GM12878 (cell line): ENCODE measurements around the gene CTNNA3. TPM values are rescaled to one million over a fixed set of nuclear protein-coding genes. Genes with fewer than 3 reads are reported as not detected.

Experiments used
- ATAC-seq: fragments of 200-7000 bp; cut with Tn5 transposase; 3 replicates; pipeline ENCODE4 v1.9.1; 2020; ENCODE audit warnings: mild to moderate bottlenecking, moderate library complexity
- BruUV-seq: library from RNA; stranded (reverse); fragments of 400-500 nt; replicated peaks from 2 replicates; lab custom pipeline; 2021; lab: Mats Ljungman, UMichigan
- CTCF ChIA-PET: fragments of 300-600 bp; sonication (Branson Sonifier 250); formaldehyde crosslinking; extraction: SDS; loops from one replicate; lab custom pipeline; 2021; ENCODE audit warnings: inconsistent platforms; lab: Yijun Ruan, JAX
- POLR2A ChIA-PET: fragments of 350-600 bp; formaldehyde crosslinking; extraction: SDS; loops from one replicate; lab custom pipeline; 2021; ENCODE audit warnings: inconsistent platforms; lab: Charles Lee
- RAD21 ChIA-PET: fragments of 300-600 bp; sonication (Branson Sonifier 250); formaldehyde crosslinking; loops from one replicate; lab custom pipeline; 2023; ENCODE audit warnings: antibody characterized with exemption; ENCODE audit not compliant: unreplicated experiment; lab: Charles Lee
- SMC1A ChIA-PET: fragments of 300-600 bp; sonication (Branson Sonifier 250); formaldehyde crosslinking; loops from one replicate; lab custom pipeline; 2023; ENCODE audit not compliant: unreplicated experiment, uncharacterized antibody; lab: Charles Lee
- DNase-seq: peaks from one replicate; pipeline ENCODE4 v3.0.0-alpha.2; 2011; ENCODE audit warnings: low read depth, low spot score
- FAIRE-seq: peaks from 3 replicates; lab custom pipeline; 2011; peaks lifted over from hg19 to GRCh38; lab: Jason Lieb, UNC
- H2AFZ ChIP-seq: 2 replicates; pipeline ENCODE4 v1.6.0; 2011; ENCODE audit warnings: low read depth, low read length, control low read depth; ENCODE audit not compliant: control insufficient read depth
- H3K27ac ChIP-seq: 2 replicates; pipeline ENCODE4 v1.5.1; 2011; ENCODE audit warnings: control low read depth; ENCODE audit not compliant: control insufficient read depth, insufficient read depth
- H3K27me3 ChIP-seq, 2 experiments: replicated peaks in 1 of 2; 2 replicates each; pipeline versions ENCODE4 v1.6.0 to v1.6.1; 2011; ENCODE audit warnings: low read length in 1 of 2; ENCODE audit not compliant: control insufficient read depth in 2 of 2, insufficient read depth in 2 of 2
- H3K36me3 ChIP-seq, 2 experiments: 2 replicates each; pipeline ENCODE4 v1.5.1; 2011; ENCODE audit warnings: low read length in 1 of 2; ENCODE audit not compliant: control insufficient read depth in 2 of 2, insufficient read depth in 2 of 2
- H3K4me1 ChIP-seq: 2 replicates; pipeline ENCODE4 v1.6.1; 2011; ENCODE audit warnings: mild to moderate bottlenecking, low read length, moderate library complexity, mixed read lengths; ENCODE audit not compliant: control insufficient read depth, insufficient read depth
- H3K4me2 ChIP-seq: 2 replicates; pipeline ENCODE4 v1.6.0; 2011; ENCODE audit warnings: control low read depth; ENCODE audit not compliant: control insufficient read depth, insufficient read depth
- H3K4me3 ChIP-seq: fragments of 200-600 bp; sonication (generic); 2 replicates; pipeline ENCODE4 v1.5.1; 2016
- H3K79me2 ChIP-seq: 2 replicates; pipeline ENCODE4 v1.6.0; 2011; ENCODE audit warnings: low read length; ENCODE audit not compliant: control insufficient read depth, insufficient read depth
- H3K9ac ChIP-seq: 2 replicates; pipeline ENCODE4 v1.8.0; 2011; ENCODE audit warnings: low read length, control low read depth, mixed read lengths; ENCODE audit not compliant: control insufficient read depth, insufficient read depth
- H3K9me3 ChIP-seq: replicated peaks from 3 replicates; pipeline ENCODE4 v1.5.1; 2011; ENCODE audit warnings: mild to moderate bottlenecking, low read length; ENCODE audit not compliant: control insufficient read depth, insufficient read depth
- H4K20me1 ChIP-seq: 2 replicates; pipeline ENCODE4 v1.6.0; 2011; ENCODE audit not compliant: control insufficient read depth, insufficient read depth
- CTCF ChIP-seq, 3 experiments: IDR thresholded peaks in 2 of 3; conservative IDR thresholded peaks in 1 of 3; 2 replicates each; pipeline ENCODE4 v1.5.1; 2011; ENCODE audit warnings: low read depth in 3 of 3, low read length in 3 of 3, mild to moderate bottlenecking in 3 of 3, control low read depth in 2 of 3, moderate library complexity in 2 of 3, inconsistent platforms in 1 of 3, mixed read lengths in 1 of 3; ENCODE audit not compliant: control insufficient read depth in 2 of 3, insufficient read depth in 1 of 3; ENCODE audit errors: extremely low read depth in 1 of 3
- PKNOX1 ChIP-seq: fragments of 450-650 bp; IDR thresholded peaks from 2 replicates; pipeline ENCODE4 v1.6.1; 2016; ENCODE audit warnings: mild to moderate bottlenecking
- RAD21 ChIP-seq: IDR thresholded peaks from 2 replicates; pipeline ENCODE4 v1.6.1; 2011; ENCODE audit warnings: mild to moderate bottlenecking, low read depth, low read length, moderate library complexity; ENCODE audit not compliant: insufficient read depth
- ZZZ3 ChIP-seq: IDR thresholded peaks from 2 replicates; pipeline ENCODE4 v1.6.1; 2011; ENCODE audit warnings: low read depth; ENCODE audit not compliant: control insufficient read depth, insufficient read length
- WGBS: methylation state at CpG from one replicate; pipeline ENCODE4 v1.1.6; 2016; ENCODE audit warnings: low lambda C conversion rate; ENCODE audit not compliant: insufficient replicate concordance, insufficient coverage; ENCODE audit errors: missing lambda C conversion rate; 5-methylcytosine and 5-hydroxymethylcytosine counted together
- in situ Hi-C: fragments of 300-500 bp; cut with MboI; formaldehyde crosslinking; loops from 9 replicates; pipeline ENCODE4 v1.14.3; 2018; ENCODE audit warnings: mixed read lengths
- intact Hi-C: fragments of 100-400 bp; cut with micrococcal nuclease; formaldehyde crosslinking; loops from one replicate; pipeline ENCODE4 v1.14.2; 2022; ENCODE audit not compliant: unreplicated experiment
- polyA plus RNA-seq, 11 experiments: library from polyadenylated mRNA; depleted of rRNA in 4 of 11; unstranded in 6 of 11; stranded (reverse) in 5 of 11; fragments of >200 nt; fragmentation: Nextera tagmentation in 4 of 11; fragmentation: Illumina TruSeq in 1 of 11; extraction: Ambion mirVana in 4 of 11; extraction: Trizol in 1 of 11; gene quantifications; 1 replicate in 1 of 11; 2 replicates in 10 of 11; pipeline versions ENCODE4 v1.2.1 to v1.2.3, GENCODE V29; 2011 to 2016; ENCODE audit warnings: inconsistent platforms in 2 of 11, missing spikeins in 2 of 11, low read depth in 1 of 11
- total RNA-seq, 4 experiments: library from RNA; depleted of rRNA in 3 of 4; stranded (reverse); fragments of >200 nt in 3 of 4; fragmentation: Illumina TruSeq in 1 of 4; extraction: Trizol in 1 of 4; gene quantifications; 2 replicates each; pipeline versions ENCODE4 v1.2.1 to v1.2.3, GENCODE V29; 2013 to 2021
- TF ChIP-seq, protein P1 (sequence below): fragments of 450-650 bp; IDR thresholded peaks from 2 replicates; pipeline ENCODE4 v1.6.1; 2017; ENCODE audit warnings: mild to moderate bottlenecking, moderate library complexity
- TF ChIP-seq, protein P2 (sequence below): IDR thresholded peaks from 2 replicates; pipeline ENCODE4 v1.6.1; 2011; ENCODE audit warnings: mild to moderate bottlenecking, low read depth, low read length, moderate library complexity; ENCODE audit not compliant: insufficient replicate concordance

CTNNA3 gene
- total and polyA plus RNA-seq, 10 of the 15 experiments (the other 5 are each of a cell fraction or from before 2014, with no cell fraction given): under 0.01 to 4.5 (median 0.22) TPM; not detected in 2

- Histone ChIP-seq H3K79me2 (no peaks in the 10 kb centered on the region), H4K20me1 (no peaks in the 10 kb centered on the region), H3K36me3 (no peaks in the 10 kb centered on the region), H3K4me2 (no peak overlapping the region), H3K9me3 (no peaks in the 10 kb centered on the region), H3K4me3 (no peak overlapping the region), H3K4me1 (no peaks in the 10 kb centered on the region), H2AFZ (no peak overlapping the region), H3K27me3 (no peaks in the 10 kb centered on the region), H3K27ac (no peak overlapping the region), H3K9ac (no peak overlapping the region)
- 2% methylated on average over 4 of the region's 4 CpGs for WGBS
- no peak for DNase-seq
- ATAC-seq: peak; percentile 96
- no peak for FAIRE-seq
- ChIA-PET SMC1A (no interaction called here), CTCF (interaction anchor here (1.2 to 1.8 kb wide), 3 partner anchors 41 to 440 kb away, joined by 5 to 6 read pairs (median 5); no protein-coding TSS in a partner anchor), POLR2A (no interaction called here), RAD21 (no interaction called here)
- in situ Hi-C loops: no loop called here
- TF ChIP-seq, protein P1, sequence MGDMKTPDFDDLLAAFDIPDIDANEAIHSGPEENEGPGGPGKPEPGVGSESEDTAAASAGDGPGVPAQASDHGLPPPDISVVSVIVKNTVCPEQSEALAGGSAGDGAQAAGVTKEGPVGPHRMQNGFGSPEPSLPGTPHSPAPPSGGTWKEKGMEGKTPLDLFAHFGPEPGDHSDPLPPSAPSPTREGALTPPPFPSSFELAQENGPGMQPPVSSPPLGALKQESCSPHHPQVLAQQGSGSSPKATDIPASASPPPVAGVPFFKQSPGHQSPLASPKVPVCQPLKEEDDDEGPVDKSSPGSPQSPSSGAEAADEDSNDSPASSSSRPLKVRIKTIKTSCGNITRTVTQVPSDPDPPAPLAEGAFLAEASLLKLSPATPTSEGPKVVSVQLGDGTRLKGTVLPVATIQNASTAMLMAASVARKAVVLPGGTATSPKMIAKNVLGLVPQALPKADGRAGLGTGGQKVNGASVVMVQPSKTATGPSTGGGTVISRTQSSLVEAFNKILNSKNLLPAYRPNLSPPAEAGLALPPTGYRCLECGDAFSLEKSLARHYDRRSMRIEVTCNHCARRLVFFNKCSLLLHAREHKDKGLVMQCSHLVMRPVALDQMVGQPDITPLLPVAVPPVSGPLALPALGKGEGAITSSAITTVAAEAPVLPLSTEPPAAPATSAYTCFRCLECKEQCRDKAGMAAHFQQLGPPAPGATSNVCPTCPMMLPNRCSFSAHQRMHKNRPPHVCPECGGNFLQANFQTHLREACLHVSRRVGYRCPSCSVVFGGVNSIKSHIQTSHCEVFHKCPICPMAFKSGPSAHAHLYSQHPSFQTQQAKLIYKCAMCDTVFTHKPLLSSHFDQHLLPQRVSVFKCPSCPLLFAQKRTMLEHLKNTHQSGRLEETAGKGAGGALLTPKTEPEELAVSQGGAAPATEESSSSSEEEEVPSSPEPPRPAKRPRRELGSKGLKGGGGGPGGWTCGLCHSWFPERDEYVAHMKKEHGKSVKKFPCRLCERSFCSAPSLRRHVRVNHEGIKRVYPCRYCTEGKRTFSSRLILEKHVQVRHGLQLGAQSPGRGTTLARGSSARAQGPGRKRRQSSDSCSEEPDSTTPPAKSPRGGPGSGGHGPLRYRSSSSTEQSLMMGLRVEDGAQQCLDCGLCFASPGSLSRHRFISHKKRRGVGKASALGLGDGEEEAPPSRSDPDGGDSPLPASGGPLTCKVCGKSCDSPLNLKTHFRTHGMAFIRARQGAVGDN: no peak
- TF ChIP-seq PKNOX1 (peak; percentile 93), RAD21 (peak; percentile 22; the same call in 1 of the 2 replicates), ZZZ3 (no peak), CTCF (IDR thresholded peaks at IDR 0.05 in 2 of 3, conservative IDR thresholded peaks at IDR 0.05 in 1 of 3; ENCODE audit: control insufficient read depth in 2 of 3, extremely low read depth in 1 of 3, insufficient read depth in 1 of 3, low read depth in 3 of 3, low read length in 3 of 3) (peak in 2 of 3 experiments; percentile 15 to 36; a peak in 1 of 6 replicates)
- TF ChIP-seq, protein P2, sequence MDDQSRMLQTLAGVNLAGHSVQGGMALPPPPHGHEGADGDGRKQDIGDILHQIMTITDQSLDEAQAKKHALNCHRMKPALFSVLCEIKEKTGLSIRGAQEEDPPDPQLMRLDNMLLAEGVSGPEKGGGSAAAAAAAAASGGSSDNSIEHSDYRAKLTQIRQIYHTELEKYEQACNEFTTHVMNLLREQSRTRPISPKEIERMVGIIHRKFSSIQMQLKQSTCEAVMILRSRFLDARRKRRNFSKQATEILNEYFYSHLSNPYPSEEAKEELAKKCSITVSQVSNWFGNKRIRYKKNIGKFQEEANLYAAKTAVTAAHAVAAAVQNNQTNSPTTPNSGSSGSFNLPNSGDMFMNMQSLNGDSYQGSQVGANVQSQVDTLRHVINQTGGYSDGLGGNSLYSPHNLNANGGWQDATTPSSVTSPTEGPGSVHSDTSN: peak; percentile 73
- no TSS peak for BruUV-seq
- intact Hi-C loops: no loop called here
Measured at GRCh38 chr10:66627156-66627555, 1068.8 kb downstream of the CTNNA3 start.
